HFF-Myc (cell line): Measurements from ENCODE around the gene SDHB.

Experiments used
- DNase-seq: peaks from one replicate; pipeline ENCODE4 v3.0.0-alpha.2; 2011; ENCODE audit warnings: low read depth; ENCODE audit errors: extremely low read depth
- H3K4me3 ChIP-seq: replicated peaks from 2 replicates; pipeline ENCODE4 v1.5.1; 2011; ENCODE audit warnings: low read depth, mild to moderate bottlenecking, control low read depth, low read length
- CTCF ChIP-seq: IDR thresholded peaks from 2 replicates; pipeline ENCODE4 v1.5.1; 2012; ENCODE audit warnings: mild to moderate bottlenecking, low read depth, low read length, control low read depth; ENCODE audit errors: missing control alignments

Gene SDHB

GRCh38 chr1:17001760-17002523 lies 51.9 kb downstream of the SDHB start:
- no peak for DNase-seq
- no peak for TF ChIP-seq CTCF
- H3K4me3 ChIP-seq, result no peak overlapping the region

- TF ChIP-seq CTCF, result no peak
Observed at GRCh38 chr1:16999863-17000262, 54.0 kb downstream of the SDHB start.

GRCh38 chr1:16998589-16998988 lies 55.2 kb downstream of the SDHB start:
- no peak overlapping the region for H3K4me3 ChIP-seq
- DNase-seq, result no peak
- no peak for TF ChIP-seq CTCF

More at GRCh38 chr1:16999863-17000262, 54.0 kb downstream of the SDHB start:
- no peak overlapping the region for H3K4me3 ChIP-seq
- no peak for DNase-seq

GRCh38 chr1:16996845-16997244 lies 57.0 kb downstream of the SDHB start:
- no peak for TF ChIP-seq CTCF
- no peak for DNase-seq
- no peak overlapping the region for H3K4me3 ChIP-seq

- H3K4me3 ChIP-seq, result no peak overlapping the region
- DNase-seq, result no peak
- TF ChIP-seq CTCF, result no peak
Observed at GRCh38 chr1:16993521-16994038, 60.3 kb downstream of the SDHB start.

GRCh38 chr1:16992675-16993074 lies 61.2 kb downstream of the SDHB start:
- TF ChIP-seq CTCF, result no peak
- no peak overlapping the region for H3K4me3 ChIP-seq
- DNase-seq, result no peak
